KOPT-K1 (cell line): Measurements from ENCODE around the gene EEPD1.

Experiments
- H3K27ac ChIP-seq: fragments of 200-600 bp; sonication (generic); 2 replicates; pipeline ENCODE4 v1.5.1; 2016; ENCODE audit warnings: antibody characterized with exemption, mild to moderate bottlenecking, low read depth, low read length; ENCODE audit not compliant: poor library complexity, severe bottlenecking
- H3K36me3 ChIP-seq: fragments of 200-600 bp; sonication (generic); 2 replicates; pipeline ENCODE4 v1.5.1; 2017; ENCODE audit warnings: antibody characterized with exemption, mild to moderate bottlenecking, low read length, moderate library complexity; ENCODE audit not compliant: insufficient read depth
- H3K9me3 ChIP-seq: fragments of 200-600 bp; sonication (generic); 2 replicates; pipeline ENCODE4 v1.5.1; 2017; ENCODE audit warnings: antibody characterized with exemption, low read length, mild to moderate bottlenecking; ENCODE audit not compliant: insufficient read depth, poor library complexity, severe bottlenecking

EEPD1 gene

GRCh38 chr7:36276428-36277248 is 123.6 kb downstream of the EEPD1 start:
- H3K9me3 ChIP-seq = no peaks in the 10 kb centered on the region
- no peaks in the 10 kb centered on the region for H3K36me3 ChIP-seq
- peak overlapping the region; percentile 1 for H3K27ac ChIP-seq

- Histone ChIP-seq H3K36me3 (no peaks in the 10 kb centered on the region), H3K27ac (peak overlapping the region; percentile 1), H3K9me3 (no peaks in the 10 kb centered on the region)
These were observed 124.1 kb downstream of the EEPD1 start for GRCh38 chr7:36277249-36277542.

GRCh38 chr7:36278069-36278619 is 125.1 kb downstream of the EEPD1 start:
- H3K36me3 ChIP-seq = no peaks in the 10 kb centered on the region
- no peaks in the 10 kb centered on the region for H3K9me3 ChIP-seq
- no peak overlapping the region for H3K27ac ChIP-seq

GRCh38 chr7:36278620-36279172 is 125.6 kb downstream of the EEPD1 start:
- H3K9me3 ChIP-seq = no peaks in the 10 kb centered on the region
- no peaks in the 10 kb centered on the region for H3K36me3 ChIP-seq
- no peak overlapping the region for H3K27ac ChIP-seq

GRCh38 chr7:36279200-36279925 is 126.3 kb downstream of the EEPD1 start:
- Histone ChIP-seq H3K9me3 (no peaks in the 10 kb centered on the region), H3K27ac (no peak overlapping the region), H3K36me3 (no peaks in the 10 kb centered on the region)

- H3K36me3 ChIP-seq = no peaks in the 10 kb centered on the region
- H3K9me3 ChIP-seq = no peaks in the 10 kb centered on the region
- no peak overlapping the region for H3K27ac ChIP-seq
These were observed 126.9 kb downstream of the EEPD1 start for GRCh38 chr7:36279926-36280315.

- H3K36me3 ChIP-seq = no peaks in the 10 kb centered on the region
- no peak overlapping the region for H3K27ac ChIP-seq
- H3K9me3 ChIP-seq = no peaks in the 10 kb centered on the region
These were observed 128.1 kb downstream of the EEPD1 start for GRCh38 chr7:36280840-36281812.

- Histone ChIP-seq H3K36me3 (no peaks in the 10 kb centered on the region), H3K27ac (peak overlapping the region; percentile 98), H3K9me3 (no peaks in the 10 kb centered on the region)
These were observed 129.1 kb downstream of the EEPD1 start for GRCh38 chr7:36281945-36282717.

GRCh38 chr7:36283181-36283580 is 130.1 kb downstream of the EEPD1 start:
- Histone ChIP-seq H3K27ac (peak overlapping the region; percentile 98), H3K9me3 (no peaks in the 10 kb centered on the region), H3K36me3 (no peaks in the 10 kb centered on the region)

- Histone ChIP-seq H3K9me3 (no peaks in the 10 kb centered on the region), H3K27ac (peak overlapping the region; percentile 98), H3K36me3 (no peaks in the 10 kb centered on the region)
These were observed 130.7 kb downstream of the EEPD1 start for GRCh38 chr7:36283711-36284130.

GRCh38 chr7:36284456-36285090 is 131.5 kb downstream of the EEPD1 start:
- H3K27ac ChIP-seq = peak overlapping the region; percentile 98

GRCh38 chr7:36285276-36285675 is 132.2 kb downstream of the EEPD1 start:
- Histone ChIP-seq H3K36me3 (peaks cover 7% of the 10 kb centered on the region), H3K27ac (peak overlapping the region; percentile 98), H3K9me3 (no peaks in the 10 kb centered on the region)

More at GRCh38 chr7:36284456-36285090, 131.5 kb downstream of the EEPD1 start:
- no peaks in the 10 kb centered on the region for H3K9me3 ChIP-seq
- H3K36me3 ChIP-seq = no peaks in the 10 kb centered on the region; the same call in 1 of the 2 replicates

- H3K36me3 ChIP-seq = peaks cover 16% of the 10 kb centered on the region
- H3K27ac ChIP-seq = peak overlapping the region; percentile 98
- no peaks in the 10 kb centered on the region for H3K9me3 ChIP-seq
These were observed 133.2 kb downstream of the EEPD1 start for GRCh38 chr7:36286226-36286625.
